ENCODE measurements around the gene ARHGAP10.
"Not testable (repeated sequence)": the region's sequence is repeated elsewhere in the genome, so short reads cannot be mapped to it uniquely, and the experiment has no call there.

DNA sequence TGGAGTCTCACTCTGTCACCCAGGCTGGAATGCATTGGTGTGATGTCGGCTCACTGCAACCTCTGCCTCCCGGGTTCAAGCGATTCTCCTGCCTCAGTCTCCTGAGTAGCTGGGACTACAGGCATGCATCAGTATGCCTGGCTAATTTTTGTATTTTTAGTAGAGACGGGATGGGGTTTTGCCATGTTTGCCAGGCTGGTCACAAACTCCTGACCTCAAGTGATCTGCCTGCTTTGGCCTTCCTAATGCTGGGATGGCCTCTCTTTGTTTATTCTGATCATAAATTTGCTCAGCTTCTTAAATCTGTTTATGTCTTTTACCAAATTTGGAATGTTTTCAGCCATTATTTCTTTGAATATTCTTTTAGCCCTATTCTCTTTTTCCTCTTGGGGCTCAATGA lies 67.2 kb downstream of the ARHGAP10 start:
- TF ChIP-seq CTCF (IDR thresholded peaks at IDR 0.05; ENCODE audit: borderline replicate concordance, extremely low read depth, low read length, poor library complexity, severe bottlenecking); EZH2 (IDR thresholded peaks at IDR 0.05; ENCODE audit: borderline replicate concordance, low read depth, low read length, severe bottlenecking): not testable (repeated sequence)

Measured in DND-41 (cell line).